ENCODE measurements around the gene CIITA. TPM values are rescaled to one million over a fixed set of nuclear protein-coding genes. Genes with fewer than 3 reads are reported as not detected.
A peak's percentile ranks its signal among the peaks of the same experiment; 100 is the strongest.

Gene CIITA
- total RNA-seq, 2 donors from 2014 or later, result 0.26 TPM; not detected in 1

- H3K4me1 ChIP-seq (ENCODE audit: control insufficient read depth, insufficient read depth, low read length), result peaks cover 2% of the 10 kb centered on the region
- Mint-ChIP-seq H3K4me1 (peaks cover 8% of the 10 kb centered on the region), H3K4me3 (no peak overlapping the region), H3K36me3 (ENCODE audit: low read depth) (peaks cover 50% of the 10 kb centered on the region), H3K27ac (no peak overlapping the region), H3K27me3 (ENCODE audit: insufficient read depth) (no peaks in the 10 kb centered on the region), H3K9me3 (no peaks in the 10 kb centered on the region)
- TF ChIP-seq CTCF (conservative IDR thresholded peaks at IDR 0.05), result no peak
- 91 to 94% methylated on average over 13 to 19 of the region's 19 CpGs for WGBS, 2 experiments (ENCODE audit: insufficient coverage in 1 of 2, insufficient read length in 1 of 2)
- H3K27ac ChIP-seq (ENCODE audit: low read depth, low read length), result no peak overlapping the region
- H3K27me3 ChIP-seq (ENCODE audit: control insufficient read depth, insufficient read depth, low read length, poor library complexity, severe bottlenecking), result no peaks in the 10 kb centered on the region
- peak; percentile 70 for DNase-seq
- no peak overlapping the region for H3K4me3 ChIP-seq (ENCODE audit: low read length)
- H3K36me3 ChIP-seq (ENCODE audit: control insufficient read depth, insufficient read depth, low read length), result peaks cover 40% of the 10 kb centered on the region
- no peaks in the 10 kb centered on the region for H3K9me3 ChIP-seq (ENCODE audit: control insufficient read depth, low read length)
- H3K9ac ChIP-seq (ENCODE audit: extremely low read depth, low read length, poor library complexity, severe bottlenecking), result no peak overlapping the region
These were observed 103.0 kb downstream of the CIITA start for GRCh38 chr16:10979717-10980601.

- peaks cover 52% of the 10 kb centered on the region for H3K36me3 Mint-ChIP-seq (ENCODE audit: low read depth)
- H3K4me1 Mint-ChIP-seq, result peaks cover 8% of the 10 kb centered on the region
- H3K27me3 Mint-ChIP-seq (ENCODE audit: insufficient read depth), result no peaks in the 10 kb centered on the region
- H3K4me3 Mint-ChIP-seq, result no peak overlapping the region
- no peak for DNase-seq
- WGBS, 2 experiments (ENCODE audit: insufficient coverage in 1 of 2, insufficient read length in 1 of 2), result 92 to 94% methylated on average over 2 to 3 of the region's 3 CpGs
- Histone ChIP-seq H3K27me3 (ENCODE audit: control insufficient read depth, insufficient read depth, low read length, poor library complexity, severe bottlenecking) (no peaks in the 10 kb centered on the region), H3K4me1 (ENCODE audit: control insufficient read depth, insufficient read depth, low read length) (peaks cover 2% of the 10 kb centered on the region), H3K4me3 (ENCODE audit: low read length) (no peak overlapping the region), H3K27ac (ENCODE audit: low read depth, low read length) (no peak overlapping the region), H3K36me3 (ENCODE audit: control insufficient read depth, insufficient read depth, low read length) (peaks cover 35% of the 10 kb centered on the region), H3K9ac (ENCODE audit: extremely low read depth, low read length, poor library complexity, severe bottlenecking) (no peak overlapping the region), H3K9me3 (ENCODE audit: control insufficient read depth, low read length) (no peaks in the 10 kb centered on the region)
- H3K9me3 Mint-ChIP-seq, result no peaks in the 10 kb centered on the region
- TF ChIP-seq CTCF (conservative IDR thresholded peaks at IDR 0.05), result no peak
- no peak overlapping the region for H3K27ac Mint-ChIP-seq
These were observed 103.8 kb downstream of the CIITA start for GRCh38 chr16:10980813-10981212.

DNA sequence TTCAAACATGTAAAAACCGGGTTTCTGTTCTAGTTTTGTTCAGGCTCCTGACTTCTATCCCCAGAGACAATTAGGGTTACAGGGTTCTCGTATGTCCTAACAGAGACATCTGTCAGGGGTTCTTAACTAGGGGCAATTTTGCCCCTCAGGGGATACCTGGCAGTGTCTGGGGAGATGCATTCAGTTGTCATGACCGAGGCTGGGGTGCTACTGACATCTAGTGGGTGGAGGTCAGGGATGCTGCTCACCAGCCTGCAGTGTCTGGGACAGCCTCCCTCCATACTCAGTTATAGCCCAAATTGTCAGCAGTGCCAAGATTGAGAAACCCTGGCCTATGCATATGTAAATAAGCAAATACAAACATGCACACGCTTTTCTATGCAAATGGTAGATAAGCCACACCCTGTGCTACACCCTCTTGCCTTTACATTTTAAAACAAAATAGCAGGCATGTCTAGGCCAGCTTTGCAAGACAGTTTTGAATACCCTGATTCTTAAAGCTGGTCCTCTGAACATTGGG is 104.8 kb downstream of the CIITA start:
- Mint-ChIP-seq H3K36me3 (ENCODE audit: low read depth) (peaks cover 50% of the 10 kb centered on the region), H3K4me1 (peaks cover 2% of the 10 kb centered on the region), H3K9me3 (no peaks in the 10 kb centered on the region), H3K4me3 (no peak overlapping the region), H3K27me3 (ENCODE audit: insufficient read depth) (no peaks in the 10 kb centered on the region), H3K27ac (no peak overlapping the region)
- no peaks in the 10 kb centered on the region for H3K4me1 ChIP-seq (ENCODE audit: control insufficient read depth, insufficient read depth, low read length)
- H3K27ac ChIP-seq (ENCODE audit: low read depth, low read length), result no peak overlapping the region
- peak; percentile 72 for TF ChIP-seq CTCF (conservative IDR thresholded peaks at IDR 0.05)
- H3K4me3 ChIP-seq (ENCODE audit: low read length), result no peak overlapping the region
- 79 to 88% methylated on average over 3 to 4 of the region's 4 CpGs for WGBS, 2 experiments (ENCODE audit: insufficient coverage in 1 of 2, insufficient read length in 1 of 2)
- no peaks in the 10 kb centered on the region for H3K27me3 ChIP-seq (ENCODE audit: control insufficient read depth, insufficient read depth, low read length, poor library complexity, severe bottlenecking)
- H3K9ac ChIP-seq (ENCODE audit: extremely low read depth, low read length, poor library complexity, severe bottlenecking), result no peak overlapping the region
- H3K36me3 ChIP-seq (ENCODE audit: control insufficient read depth, insufficient read depth, low read length), result peaks cover 31% of the 10 kb centered on the region
- no peaks in the 10 kb centered on the region for H3K9me3 ChIP-seq (ENCODE audit: control insufficient read depth, low read length)
- peak; percentile 85 for DNase-seq

Data from endodermal cell (in vitro differentiated cells).